Measurements from ENCODE around the gene SLC35F3. TPM values are rescaled to one million over a fixed set of nuclear protein-coding genes. Genes with fewer than 3 reads are reported as not detected.

SLC35F3 gene
- total RNA-seq, 1 donor, result not detected

DNA sequence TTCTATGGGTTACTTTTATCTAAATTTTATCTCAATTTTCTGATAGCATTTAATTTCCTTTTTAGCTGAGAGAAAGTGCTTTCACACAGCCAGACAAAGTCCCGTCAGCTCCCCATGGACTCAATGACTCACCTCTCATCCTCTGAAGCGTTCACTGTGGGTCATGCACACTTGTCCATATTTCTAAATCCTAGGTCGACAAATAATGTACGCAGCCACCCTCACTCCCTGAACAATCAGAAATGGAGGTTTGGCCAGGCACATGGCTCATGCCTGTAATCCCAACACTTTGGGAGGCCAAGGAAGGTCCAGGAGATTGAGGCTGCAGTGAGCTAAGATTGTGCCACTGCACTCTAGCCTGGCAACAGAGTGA lies 426.4 kb downstream of the SLC35F3 start:
- no peaks in the 10 kb centered on the region for H3K4me1 ChIP-seq (ENCODE audit: insufficient read depth, low read length)
- no peak overlapping the region for H3K4me2 ChIP-seq (ENCODE audit: insufficient read depth, low read length)
- H2AFZ ChIP-seq (ENCODE audit: low read length), result no peak overlapping the region
- TF ChIP-seq, protein P1, sequence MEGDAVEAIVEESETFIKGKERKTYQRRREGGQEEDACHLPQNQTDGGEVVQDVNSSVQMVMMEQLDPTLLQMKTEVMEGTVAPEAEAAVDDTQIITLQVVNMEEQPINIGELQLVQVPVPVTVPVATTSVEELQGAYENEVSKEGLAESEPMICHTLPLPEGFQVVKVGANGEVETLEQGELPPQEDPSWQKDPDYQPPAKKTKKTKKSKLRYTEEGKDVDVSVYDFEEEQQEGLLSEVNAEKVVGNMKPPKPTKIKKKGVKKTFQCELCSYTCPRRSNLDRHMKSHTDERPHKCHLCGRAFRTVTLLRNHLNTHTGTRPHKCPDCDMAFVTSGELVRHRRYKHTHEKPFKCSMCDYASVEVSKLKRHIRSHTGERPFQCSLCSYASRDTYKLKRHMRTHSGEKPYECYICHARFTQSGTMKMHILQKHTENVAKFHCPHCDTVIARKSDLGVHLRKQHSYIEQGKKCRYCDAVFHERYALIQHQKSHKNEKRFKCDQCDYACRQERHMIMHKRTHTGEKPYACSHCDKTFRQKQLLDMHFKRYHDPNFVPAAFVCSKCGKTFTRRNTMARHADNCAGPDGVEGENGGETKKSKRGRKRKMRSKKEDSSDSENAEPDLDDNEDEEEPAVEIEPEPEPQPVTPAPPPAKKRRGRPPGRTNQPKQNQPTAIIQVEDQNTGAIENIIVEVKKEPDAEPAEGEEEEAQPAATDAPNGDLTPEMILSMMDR (IDR thresholded peaks at IDR 0.05; ENCODE audit: extremely low read depth, low read depth, low read length), result no peak
- H4K20me1 ChIP-seq (ENCODE audit: insufficient read depth, low read length), result no peaks in the 10 kb centered on the region
- no peaks in the 10 kb centered on the region for H3K79me2 ChIP-seq (ENCODE audit: insufficient read depth, low read length)
- DNase-seq (ENCODE audit: insufficient read length, low spot score, missing footprints), result no peak
- no peaks in the 10 kb centered on the region for H3K36me3 ChIP-seq (ENCODE audit: insufficient read depth, low read length)
- H3K9me3 ChIP-seq (ENCODE audit: low read depth, low read length), result no peaks in the 10 kb centered on the region
- H3K27ac ChIP-seq (ENCODE audit: low read depth, low read length), result no peak overlapping the region
- H3K4me3 ChIP-seq (ENCODE audit: insufficient read depth, low read length), result no peak overlapping the region
- peaks cover 7% of the 10 kb centered on the region for H3K27me3 ChIP-seq (ENCODE audit: insufficient read depth, low read length)

DNA sequence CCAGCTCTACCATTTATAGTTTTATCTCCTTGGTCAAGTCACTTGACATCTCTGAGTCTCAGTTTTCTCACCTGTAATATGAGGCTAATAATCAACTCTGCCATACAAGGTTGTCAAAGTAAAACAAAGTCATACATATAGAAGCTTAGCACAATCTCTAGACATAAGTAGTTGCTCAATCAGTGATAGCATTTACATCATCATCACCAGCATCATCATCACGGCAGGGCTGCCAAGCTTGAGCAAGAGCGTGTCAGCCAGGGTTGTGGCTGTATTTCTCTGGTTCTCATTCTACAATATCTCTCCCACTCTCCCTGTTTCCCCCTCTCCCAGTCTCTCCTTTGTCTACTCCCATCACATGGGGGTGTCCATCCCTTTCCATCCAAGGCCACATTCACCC lies 427.0 kb downstream of the SLC35F3 start:
- no peak overlapping the region for H3K4me3 ChIP-seq (ENCODE audit: insufficient read depth, low read length)
- H3K9me3 ChIP-seq (ENCODE audit: low read depth, low read length), result no peaks in the 10 kb centered on the region
- H4K20me1 ChIP-seq (ENCODE audit: insufficient read depth, low read length), result no peaks in the 10 kb centered on the region
- H3K4me1 ChIP-seq (ENCODE audit: insufficient read depth, low read length), result no peaks in the 10 kb centered on the region
- no peak overlapping the region for H3K27ac ChIP-seq (ENCODE audit: low read depth, low read length)
- no peak overlapping the region for H2AFZ ChIP-seq (ENCODE audit: low read length)
- no peak overlapping the region for H3K4me2 ChIP-seq (ENCODE audit: insufficient read depth, low read length)
- TF ChIP-seq, protein P1 (IDR thresholded peaks at IDR 0.05; ENCODE audit: extremely low read depth, low read depth, low read length), result no peak
- H3K79me2 ChIP-seq (ENCODE audit: insufficient read depth, low read length), result no peaks in the 10 kb centered on the region
- H3K27me3 ChIP-seq (ENCODE audit: insufficient read depth, low read length), result no peaks in the 10 kb centered on the region
- H3K36me3 ChIP-seq (ENCODE audit: insufficient read depth, low read length), result no peaks in the 10 kb centered on the region
- DNase-seq (ENCODE audit: insufficient read length, low spot score, missing footprints), result no peak

DNA sequence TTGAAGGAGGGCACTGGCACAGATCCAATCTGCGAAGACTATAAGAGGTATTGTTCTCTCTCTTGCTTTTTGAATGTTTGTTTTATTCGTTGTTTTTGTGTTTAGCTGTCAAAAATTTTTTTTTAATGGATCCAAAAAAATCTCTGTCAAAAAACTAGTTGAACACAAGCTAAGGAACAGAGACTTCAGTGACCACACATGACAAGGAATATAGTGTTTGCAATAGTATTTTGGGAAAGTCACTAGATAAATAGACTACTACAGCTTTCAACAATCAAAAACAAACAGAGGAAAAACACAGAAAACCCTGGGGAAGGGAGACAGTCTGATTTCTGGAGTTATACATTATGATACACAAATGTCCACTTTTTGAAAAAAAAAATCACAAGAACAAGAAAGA lies 431.9 kb downstream of the SLC35F3 start:
- no peak overlapping the region for H3K4me2 ChIP-seq (ENCODE audit: insufficient read depth, low read length)
- DNase-seq (ENCODE audit: insufficient read length, low spot score, missing footprints), result no peak
- TF ChIP-seq, protein P1 (IDR thresholded peaks at IDR 0.05; ENCODE audit: extremely low read depth, low read depth, low read length), result no peak
- H3K4me3 ChIP-seq (ENCODE audit: insufficient read depth, low read length), result no peak overlapping the region
- H3K79me2 ChIP-seq (ENCODE audit: insufficient read depth, low read length), result no peaks in the 10 kb centered on the region
- no peak overlapping the region for H2AFZ ChIP-seq (ENCODE audit: low read length)
- H3K27ac ChIP-seq (ENCODE audit: low read depth, low read length), result no peak overlapping the region
- no peaks in the 10 kb centered on the region for H3K36me3 ChIP-seq (ENCODE audit: insufficient read depth, low read length)
- no peaks in the 10 kb centered on the region for H3K4me1 ChIP-seq (ENCODE audit: insufficient read depth, low read length)
- H3K27me3 ChIP-seq (ENCODE audit: insufficient read depth, low read length), result no peaks in the 10 kb centered on the region
- H3K9me3 ChIP-seq (ENCODE audit: low read depth, low read length), result no peaks in the 10 kb centered on the region
- no peaks in the 10 kb centered on the region for H4K20me1 ChIP-seq (ENCODE audit: insufficient read depth, low read length)

DNA sequence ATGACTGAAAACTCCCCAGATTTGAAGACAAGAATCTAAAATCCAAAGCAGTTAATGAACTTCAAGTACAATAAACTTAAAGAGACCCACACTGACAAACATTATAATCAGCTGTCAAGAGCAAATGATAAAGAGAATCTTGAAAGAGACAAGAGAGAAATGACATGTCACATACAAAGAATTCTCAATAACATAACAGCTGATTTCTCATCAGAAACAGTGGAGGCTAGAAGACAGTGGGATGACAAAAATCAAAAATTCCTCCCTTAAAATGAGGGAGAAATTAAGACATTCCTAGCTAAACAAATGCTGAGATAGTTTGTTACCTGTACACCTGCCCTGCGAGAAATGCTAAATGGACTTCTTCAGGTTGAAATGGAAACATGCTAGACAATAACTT lies 432.8 kb downstream of the SLC35F3 start:
- H2AFZ ChIP-seq (ENCODE audit: low read length), result no peak overlapping the region
- H3K4me2 ChIP-seq (ENCODE audit: insufficient read depth, low read length), result no peak overlapping the region
- no peaks in the 10 kb centered on the region for H4K20me1 ChIP-seq (ENCODE audit: insufficient read depth, low read length)
- H3K27ac ChIP-seq (ENCODE audit: low read depth, low read length), result no peak overlapping the region
- no peaks in the 10 kb centered on the region for H3K4me1 ChIP-seq (ENCODE audit: insufficient read depth, low read length)
- no peaks in the 10 kb centered on the region for H3K79me2 ChIP-seq (ENCODE audit: insufficient read depth, low read length)
- no peak for DNase-seq (ENCODE audit: insufficient read length, low spot score, missing footprints)
- no peaks in the 10 kb centered on the region for H3K27me3 ChIP-seq (ENCODE audit: insufficient read depth, low read length)
- no peak overlapping the region for H3K4me3 ChIP-seq (ENCODE audit: insufficient read depth, low read length)
- no peaks in the 10 kb centered on the region for H3K36me3 ChIP-seq (ENCODE audit: insufficient read depth, low read length)
- TF ChIP-seq, protein P1 (IDR thresholded peaks at IDR 0.05; ENCODE audit: extremely low read depth, low read depth, low read length), result no peak
- H3K9me3 ChIP-seq (ENCODE audit: low read depth, low read length), result no peaks in the 10 kb centered on the region
